GM12878 (cell line): ENCODE measurements around the gene SLC6A8. TPM values are rescaled to one million over a fixed set of nuclear protein-coding genes. Genes with fewer than 3 reads are reported as not detected.
"Not testable (repeated sequence)": the region's sequence is repeated elsewhere in the genome, so short reads cannot be mapped to it uniquely, and the experiment has no call there.

ENCODE experiments used
- ATAC-seq: fragments of 200-7000 bp; cut with Tn5 transposase; 3 replicates; pipeline ENCODE4 v1.9.1; 2020; ENCODE audit warnings: mild to moderate bottlenecking, moderate library complexity
- BruUV-seq: library from RNA; stranded (reverse); fragments of 400-500 nt; replicated peaks from 2 replicates; lab custom pipeline; 2021; lab: Mats Ljungman, UMichigan
- CTCF ChIA-PET: fragments of 300-600 bp; sonication (Branson Sonifier 250); formaldehyde crosslinking; extraction: SDS; loops from one replicate; lab custom pipeline; 2021; ENCODE audit warnings: inconsistent platforms; lab: Yijun Ruan, JAX
- POLR2A ChIA-PET: fragments of 350-600 bp; formaldehyde crosslinking; extraction: SDS; loops from one replicate; lab custom pipeline; 2021; ENCODE audit warnings: inconsistent platforms; lab: Charles Lee
- RAD21 ChIA-PET: fragments of 300-600 bp; sonication (Branson Sonifier 250); formaldehyde crosslinking; loops from one replicate; lab custom pipeline; 2023; ENCODE audit warnings: antibody characterized with exemption; ENCODE audit not compliant: unreplicated experiment; lab: Charles Lee
- SMC1A ChIA-PET: fragments of 300-600 bp; sonication (Branson Sonifier 250); formaldehyde crosslinking; loops from one replicate; lab custom pipeline; 2023; ENCODE audit not compliant: unreplicated experiment, uncharacterized antibody; lab: Charles Lee
- DNase-seq: peaks from one replicate; pipeline ENCODE4 v3.0.0-alpha.2; 2011; ENCODE audit warnings: low read depth, low spot score
- FAIRE-seq: peaks from 3 replicates; lab custom pipeline; 2011; peaks lifted over from hg19 to GRCh38; lab: Jason Lieb, UNC
- H2AFZ ChIP-seq: 2 replicates; pipeline ENCODE4 v1.6.0; 2011; ENCODE audit warnings: low read depth, low read length, control low read depth; ENCODE audit not compliant: control insufficient read depth
- H3K27ac ChIP-seq: 2 replicates; pipeline ENCODE4 v1.5.1; 2011; ENCODE audit warnings: control low read depth; ENCODE audit not compliant: control insufficient read depth, insufficient read depth
- H3K27me3 ChIP-seq, 2 experiments: replicated peaks in 1 of 2; 2 replicates each; pipeline versions ENCODE4 v1.6.0 to v1.6.1; 2011; ENCODE audit warnings: low read length in 1 of 2; ENCODE audit not compliant: control insufficient read depth in 2 of 2, insufficient read depth in 2 of 2
- H3K36me3 ChIP-seq, 2 experiments: 2 replicates each; pipeline ENCODE4 v1.5.1; 2011; ENCODE audit warnings: low read length in 1 of 2; ENCODE audit not compliant: control insufficient read depth in 2 of 2, insufficient read depth in 2 of 2
- H3K4me1 ChIP-seq: 2 replicates; pipeline ENCODE4 v1.6.1; 2011; ENCODE audit warnings: mild to moderate bottlenecking, low read length, moderate library complexity, mixed read lengths; ENCODE audit not compliant: control insufficient read depth, insufficient read depth
- H3K4me2 ChIP-seq: 2 replicates; pipeline ENCODE4 v1.6.0; 2011; ENCODE audit warnings: control low read depth; ENCODE audit not compliant: control insufficient read depth, insufficient read depth
- H3K4me3 ChIP-seq: fragments of 200-600 bp; sonication (generic); 2 replicates; pipeline ENCODE4 v1.5.1; 2016
- H3K79me2 ChIP-seq: 2 replicates; pipeline ENCODE4 v1.6.0; 2011; ENCODE audit warnings: low read length; ENCODE audit not compliant: control insufficient read depth, insufficient read depth
- H3K9ac ChIP-seq: 2 replicates; pipeline ENCODE4 v1.8.0; 2011; ENCODE audit warnings: low read length, control low read depth, mixed read lengths; ENCODE audit not compliant: control insufficient read depth, insufficient read depth
- H3K9me3 ChIP-seq: replicated peaks from 3 replicates; pipeline ENCODE4 v1.5.1; 2011; ENCODE audit warnings: mild to moderate bottlenecking, low read length; ENCODE audit not compliant: control insufficient read depth, insufficient read depth
- H4K20me1 ChIP-seq: 2 replicates; pipeline ENCODE4 v1.6.0; 2011; ENCODE audit not compliant: control insufficient read depth, insufficient read depth
- POLR2AphosphoS2 ChIP-seq: IDR thresholded peaks from 2 replicates; pipeline ENCODE4 v1.6.1; 2011; ENCODE audit warnings: low read depth, mild to moderate bottlenecking, low read length, improper control_type of control experiment, moderate library complexity
- SPI1 ChIP-seq: IDR thresholded peaks from 2 replicates; pipeline ENCODE4 v1.6.1; 2011; ENCODE audit warnings: low read depth, mild to moderate bottlenecking, low read length, moderate library complexity, borderline replicate concordance; ENCODE audit not compliant: insufficient read depth
- WGBS: methylation state at CpG from one replicate; pipeline ENCODE4 v1.1.6; 2016; ENCODE audit warnings: low lambda C conversion rate; ENCODE audit not compliant: insufficient replicate concordance, insufficient coverage; ENCODE audit errors: missing lambda C conversion rate; 5-methylcytosine and 5-hydroxymethylcytosine counted together
- in situ Hi-C: fragments of 300-500 bp; cut with MboI; formaldehyde crosslinking; loops from 9 replicates; pipeline ENCODE4 v1.14.3; 2018; ENCODE audit warnings: mixed read lengths
- intact Hi-C: fragments of 100-400 bp; cut with micrococcal nuclease; formaldehyde crosslinking; loops from one replicate; pipeline ENCODE4 v1.14.2; 2022; ENCODE audit not compliant: unreplicated experiment
- polyA plus RNA-seq, 11 experiments: library from polyadenylated mRNA; depleted of rRNA in 4 of 11; unstranded in 6 of 11; stranded (reverse) in 5 of 11; fragments of >200 nt; fragmentation: Nextera tagmentation in 4 of 11; fragmentation: Illumina TruSeq in 1 of 11; extraction: Ambion mirVana in 4 of 11; extraction: Trizol in 1 of 11; gene quantifications; 1 replicate in 1 of 11; 2 replicates in 10 of 11; pipeline versions ENCODE4 v1.2.1 to v1.2.3, GENCODE V29; 2011 to 2016; ENCODE audit warnings: inconsistent platforms in 2 of 11, missing spikeins in 2 of 11, low read depth in 1 of 11
- total RNA-seq, 4 experiments: library from RNA; depleted of rRNA in 3 of 4; stranded (reverse); fragments of >200 nt in 3 of 4; fragmentation: Illumina TruSeq in 1 of 4; extraction: Trizol in 1 of 4; gene quantifications; 2 replicates each; pipeline versions ENCODE4 v1.2.1 to v1.2.3, GENCODE V29; 2013 to 2021

The SLC6A8 gene
- total and polyA plus RNA-seq, 10 of the 15 experiments (the other 5 are each of a cell fraction or from before 2014, with no cell fraction given): 0.01 to 0.72 (median 0.17) TPM; not detected in 6

DNA sequence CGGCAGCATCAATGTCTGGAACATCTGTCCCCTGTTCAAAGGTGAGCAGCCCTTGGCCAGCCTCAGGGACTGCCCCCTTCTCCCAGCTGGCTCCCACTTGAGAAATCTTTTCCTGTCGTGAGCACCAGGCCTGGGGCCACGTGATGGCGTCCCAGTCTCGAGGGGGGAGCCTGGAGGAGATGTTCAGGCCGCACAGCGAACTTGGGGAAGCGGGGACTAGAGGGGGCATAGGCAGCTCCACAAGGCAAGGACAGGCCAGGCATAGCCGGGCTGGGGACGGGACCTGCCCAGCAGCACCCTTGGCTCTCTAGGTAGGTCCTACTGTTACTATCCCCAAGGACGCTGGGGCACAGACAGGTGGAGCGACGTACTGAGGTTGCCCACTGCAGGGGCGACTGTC lies 2.7 kb downstream of the SLC6A8 start:
- Histone ChIP-seq H3K9ac (no peak overlapping the region), H3K4me1 (no peaks in the 10 kb centered on the region), H3K4me2 (no peak overlapping the region), H4K20me1 (no peaks in the 10 kb centered on the region), H3K27me3 (no peaks in the 10 kb centered on the region), H3K27ac (no peak overlapping the region), H2AFZ (no peak overlapping the region), H3K4me3 (no peak overlapping the region), H3K79me2 (no peaks in the 10 kb centered on the region), H3K9me3 (no peaks in the 10 kb centered on the region), H3K36me3 (no peaks in the 10 kb centered on the region)
- TF ChIP-seq POLR2AphosphoS2 (no peak), SPI1 (no peak)
- RAD21 ChIA-PET: no interaction called here
- SMC1A ChIA-PET: no interaction called here
- ATAC-seq: no peak
- WGBS: 44% methylated on average over 11 of the region's 14 CpGs
- POLR2A ChIA-PET: no interaction called here
- no peak for FAIRE-seq
- BruUV-seq: no TSS peak
- in situ Hi-C loops: no loop called here
- CTCF ChIA-PET: no interaction called here
- DNase-seq: no peak
- intact Hi-C loops: no loop called here

DNA sequence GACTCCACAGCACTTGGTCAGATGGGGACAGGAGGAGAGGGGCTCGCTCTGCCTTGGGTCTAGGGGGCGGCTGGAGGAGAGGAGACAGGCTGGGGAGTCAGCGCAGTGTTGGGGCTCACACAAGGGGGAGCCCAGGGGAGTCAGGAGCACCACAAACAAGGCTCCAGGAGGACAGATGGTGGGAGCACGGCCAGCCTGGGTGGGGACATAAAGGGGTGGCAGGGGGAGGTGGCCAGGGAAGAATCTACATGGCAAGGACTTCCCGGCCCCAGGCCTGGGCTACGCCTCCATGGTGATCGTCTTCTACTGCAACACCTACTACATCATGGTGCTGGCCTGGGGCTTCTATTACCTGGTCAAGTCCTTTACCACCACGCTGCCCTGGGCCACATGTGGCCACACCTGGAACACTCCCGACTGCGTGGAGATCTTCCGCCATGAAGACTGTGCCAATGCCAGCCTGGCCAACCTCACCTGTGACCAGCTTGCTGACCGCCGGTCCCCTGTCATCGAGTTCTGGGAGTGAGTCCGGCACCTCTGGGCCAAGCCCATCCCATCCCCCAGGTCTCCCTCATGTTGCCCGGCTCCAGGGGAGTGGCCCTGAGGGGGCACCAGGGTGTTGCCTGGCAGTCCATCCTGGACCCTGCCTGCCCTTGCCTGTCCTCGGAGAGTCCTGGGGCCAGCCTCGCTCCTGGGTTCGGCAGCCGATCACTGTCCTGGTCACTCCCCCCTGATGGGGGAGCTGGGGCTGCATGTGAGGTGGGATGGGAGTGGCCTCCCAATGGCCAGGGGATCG lies 3.5 kb downstream of the SLC6A8 start:
- CTCF ChIA-PET, H3K4me3 ChIP-seq, SMC1A ChIA-PET, H3K4me1 ChIP-seq, H3K79me2 ChIP-seq, in situ Hi-C loops, POLR2A ChIA-PET, H3K9ac ChIP-seq, H3K4me2 ChIP-seq, ATAC-seq, H3K36me3 ChIP-seq, FAIRE-seq, DNase-seq, intact Hi-C loops, H4K20me1 ChIP-seq, BruUV-seq, H3K27me3 ChIP-seq, H3K9me3 ChIP-seq, H2AFZ ChIP-seq, H3K27ac ChIP-seq, RAD21 ChIA-PET: not testable (repeated sequence)
- whole genome bisulfite sequencing: 61% methylated on average over 18 of the region's 21 CpGs
